HG03575 (cell line): ENCODE measurements around the gene SOX10.

Experiments used
- ATAC-seq: cut with Tn5 transposase; IDR thresholded peaks from one replicate; pipeline ENCODE4 v1.9.1; 2021; ENCODE audit not compliant: unreplicated experiment, insufficient number of reproducible peaks, low FRiP score; ENCODE audit errors: extremely low read depth

SOX10 gene

GRCh38 chr22:37983860-37984791 lies at the start of gene SOX10:
Gene SOX10 (minus strand): TSS chr22:37984555. CDS start chr22:37983784, 771 bp downstream.
- ATAC-seq = no peak

- no peak for ATAC-seq
Measured at GRCh38 chr22:38033522-38034277, 49.3 kb upstream of the SOX10 start.

DNA sequence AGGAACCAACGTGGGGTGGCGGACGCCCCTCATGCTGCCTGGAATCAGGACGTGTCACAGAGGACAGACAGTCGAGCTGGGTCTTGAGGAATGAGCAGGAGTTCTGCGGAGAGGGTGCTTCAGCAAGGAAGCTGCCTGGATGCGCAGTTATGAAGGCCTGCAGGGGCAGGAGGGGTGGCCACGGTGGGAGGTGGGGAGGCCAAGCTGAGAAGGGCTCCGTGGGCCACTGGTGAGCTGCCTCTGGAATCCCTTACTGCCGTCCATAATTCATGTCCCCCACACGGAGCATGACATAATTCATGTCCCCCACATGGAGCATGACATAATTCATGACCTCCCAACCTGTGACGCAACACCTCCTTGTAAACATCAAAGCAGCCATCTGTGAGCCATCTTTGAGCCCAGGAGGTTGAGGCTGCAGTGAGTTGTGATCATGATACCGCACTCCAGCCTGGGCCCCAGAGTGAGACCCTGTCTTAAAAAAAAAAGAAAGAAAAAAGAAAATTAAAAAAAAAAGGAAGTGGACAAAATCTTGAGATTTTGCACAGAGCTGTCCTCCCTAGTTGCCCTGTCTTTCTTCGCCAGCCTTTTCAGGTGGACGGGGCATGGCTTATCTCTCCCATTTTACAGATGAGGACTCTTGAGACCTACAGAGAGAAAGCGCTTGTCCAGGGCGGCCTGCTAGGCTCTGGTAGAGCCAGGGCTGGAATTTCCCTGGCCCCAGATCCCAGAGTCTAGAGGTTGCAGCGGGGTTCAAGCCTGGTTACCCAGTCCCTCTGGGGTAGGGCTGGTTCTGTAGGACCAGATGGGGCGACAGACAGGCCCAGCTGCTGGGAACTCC lies 48.5 kb upstream of the SOX10 start:
- ATAC-seq = no peak

DNA sequence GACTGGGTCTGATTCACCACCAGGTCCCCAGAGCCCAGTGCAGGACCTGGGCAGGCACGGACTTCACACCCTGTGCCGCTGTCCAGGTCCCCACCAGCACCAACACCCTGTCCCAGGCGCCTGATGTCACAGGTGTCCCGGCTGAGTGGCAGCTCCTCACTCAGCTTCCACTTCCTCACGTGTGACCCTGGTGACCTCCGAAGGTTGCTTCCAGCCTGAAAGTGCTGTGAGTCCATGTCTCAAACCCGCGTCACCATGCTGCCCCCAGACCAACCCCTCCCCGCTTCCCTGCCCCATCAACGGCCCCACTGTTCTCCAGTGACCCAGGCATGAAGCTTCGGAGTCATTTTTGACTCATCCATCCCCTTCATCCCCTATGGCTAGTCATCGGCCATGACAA lies 47.1 kb upstream of the SOX10 start:
- ATAC-seq = no peak

DNA sequence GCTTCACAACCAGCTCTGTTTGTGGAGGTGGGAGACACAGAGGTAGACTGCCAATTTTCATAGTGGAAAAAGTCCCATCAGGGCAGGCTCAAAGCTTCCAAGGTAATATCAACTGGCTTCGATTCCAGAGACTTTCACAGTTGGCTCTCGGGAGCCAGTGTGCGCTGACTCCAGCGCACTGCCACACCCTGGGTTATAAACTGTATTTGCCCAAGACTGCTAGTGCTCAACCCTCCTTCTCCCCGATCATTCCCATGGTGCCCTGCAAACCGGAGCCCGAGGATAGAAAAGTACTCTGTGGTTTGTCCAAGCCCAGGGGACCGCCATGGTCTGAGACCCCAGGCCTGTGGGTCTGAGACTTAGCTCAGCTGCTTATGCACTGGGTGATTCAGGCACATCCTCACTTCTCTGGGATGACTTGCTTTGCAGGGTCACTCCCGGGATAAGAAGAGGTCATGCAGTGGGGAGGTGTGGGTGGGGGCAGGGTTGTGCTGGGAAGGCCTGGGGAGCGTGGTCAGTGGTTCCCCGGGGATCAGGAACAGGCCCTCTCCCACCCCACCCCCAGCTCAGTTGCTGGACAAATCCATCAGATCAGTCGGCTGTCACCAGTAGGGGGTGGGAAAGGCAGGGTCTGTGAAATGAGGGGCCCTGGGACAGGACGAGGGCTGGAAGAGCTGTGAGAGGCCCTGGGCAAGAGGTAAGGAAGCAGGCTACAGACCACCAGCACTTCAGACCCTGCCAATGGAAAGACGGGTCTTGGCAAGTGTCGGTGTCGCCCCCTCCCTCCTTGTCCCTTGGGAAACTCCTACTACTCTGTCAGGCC lies 46.2 kb upstream of the SOX10 start:
- ATAC-seq = no peak

GRCh38 chr22:38029901-38030300 lies 45.5 kb upstream of the SOX10 start:
- no peak for ATAC-seq

- no peak for ATAC-seq
Measured at GRCh38 chr22:38029370-38029769, 45.0 kb upstream of the SOX10 start.

DNA sequence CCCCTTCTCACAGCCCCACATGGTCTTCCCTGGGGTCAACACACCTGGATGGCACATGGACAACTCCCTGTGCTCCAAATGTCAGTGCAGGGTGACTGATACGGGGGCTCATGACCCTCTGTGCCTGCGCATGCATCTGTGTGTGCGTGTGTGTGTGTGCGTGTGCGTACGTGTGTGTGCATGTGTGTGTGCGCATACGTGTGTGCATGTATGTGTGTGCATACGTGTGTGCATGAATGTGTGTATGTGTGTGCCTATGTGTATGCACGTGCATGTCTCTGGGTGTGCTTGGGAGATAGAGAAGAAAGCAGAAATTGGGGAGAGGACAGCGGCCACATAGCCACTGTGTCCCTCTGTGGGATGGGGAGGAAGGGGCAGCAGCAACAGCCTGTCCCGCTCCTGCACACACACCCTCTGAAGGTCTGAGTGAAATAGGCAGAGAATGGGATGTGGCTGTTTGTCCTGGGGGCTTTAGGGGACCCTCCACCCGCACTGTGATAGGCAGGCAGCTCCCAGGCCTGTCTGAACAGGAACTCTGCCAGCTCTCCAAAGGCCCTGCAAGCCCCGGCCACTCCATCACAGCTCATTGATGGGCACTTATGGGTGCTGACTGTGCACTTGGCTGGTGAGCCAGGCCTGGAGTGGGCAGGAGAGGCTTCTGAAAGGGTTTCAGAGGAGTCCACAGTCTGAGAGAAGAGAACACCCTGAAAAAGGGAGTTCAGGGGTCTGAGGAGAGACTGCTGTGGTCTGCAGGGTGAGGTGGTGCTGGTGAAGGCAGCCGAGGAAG lies 44.2 kb upstream of the SOX10 start:
- no peak for ATAC-seq

- no peak for ATAC-seq
Measured at GRCh38 chr22:38027487-38027886, 43.1 kb upstream of the SOX10 start.

- no peak for ATAC-seq
Measured at GRCh38 chr22:38026130-38027111, 42.1 kb upstream of the SOX10 start.

DNA sequence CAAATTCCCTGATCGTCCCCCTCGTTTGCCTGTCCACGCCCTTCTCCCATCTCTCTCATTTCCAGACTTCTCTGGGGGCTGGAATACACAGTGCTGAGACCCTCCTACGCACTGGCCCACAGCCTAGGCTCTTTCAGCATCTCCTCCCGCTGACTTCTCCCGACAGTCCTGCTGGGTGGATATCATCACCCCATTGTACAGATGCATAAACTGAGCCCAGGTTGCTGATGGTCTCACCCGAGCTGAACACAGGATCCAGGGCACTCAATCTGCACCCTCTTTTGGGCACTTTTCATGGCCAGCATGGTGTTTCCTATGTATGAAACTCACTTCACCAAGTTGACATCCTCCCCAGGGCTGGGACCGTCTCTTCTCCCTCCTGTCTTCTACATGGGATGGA lies 41.2 kb upstream of the SOX10 start:
- no peak for ATAC-seq

DNA sequence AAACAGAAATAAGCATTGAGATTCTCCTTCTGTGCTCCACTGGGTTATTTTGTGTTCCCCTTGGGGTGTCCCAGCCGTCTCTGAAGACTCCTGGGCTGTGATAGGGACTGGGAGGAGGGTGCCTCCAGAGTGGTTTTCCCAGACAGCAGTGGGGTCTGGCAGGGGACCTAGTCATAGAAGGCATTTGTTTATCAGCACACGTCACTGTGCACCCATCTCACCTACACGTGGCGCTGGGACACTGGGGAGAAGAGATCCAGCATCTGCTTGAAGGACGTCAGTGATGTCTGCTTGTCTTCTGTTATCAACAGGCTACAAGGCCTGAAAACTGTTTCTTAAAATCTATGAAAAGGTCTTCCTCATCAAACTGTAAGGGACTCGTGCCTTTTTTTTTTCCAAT lies 38.7 kb upstream of the SOX10 start:
- ATAC-seq = no peak

- no peak for ATAC-seq
Measured at GRCh38 chr22:38021206-38021605, 36.9 kb upstream of the SOX10 start.

DNA sequence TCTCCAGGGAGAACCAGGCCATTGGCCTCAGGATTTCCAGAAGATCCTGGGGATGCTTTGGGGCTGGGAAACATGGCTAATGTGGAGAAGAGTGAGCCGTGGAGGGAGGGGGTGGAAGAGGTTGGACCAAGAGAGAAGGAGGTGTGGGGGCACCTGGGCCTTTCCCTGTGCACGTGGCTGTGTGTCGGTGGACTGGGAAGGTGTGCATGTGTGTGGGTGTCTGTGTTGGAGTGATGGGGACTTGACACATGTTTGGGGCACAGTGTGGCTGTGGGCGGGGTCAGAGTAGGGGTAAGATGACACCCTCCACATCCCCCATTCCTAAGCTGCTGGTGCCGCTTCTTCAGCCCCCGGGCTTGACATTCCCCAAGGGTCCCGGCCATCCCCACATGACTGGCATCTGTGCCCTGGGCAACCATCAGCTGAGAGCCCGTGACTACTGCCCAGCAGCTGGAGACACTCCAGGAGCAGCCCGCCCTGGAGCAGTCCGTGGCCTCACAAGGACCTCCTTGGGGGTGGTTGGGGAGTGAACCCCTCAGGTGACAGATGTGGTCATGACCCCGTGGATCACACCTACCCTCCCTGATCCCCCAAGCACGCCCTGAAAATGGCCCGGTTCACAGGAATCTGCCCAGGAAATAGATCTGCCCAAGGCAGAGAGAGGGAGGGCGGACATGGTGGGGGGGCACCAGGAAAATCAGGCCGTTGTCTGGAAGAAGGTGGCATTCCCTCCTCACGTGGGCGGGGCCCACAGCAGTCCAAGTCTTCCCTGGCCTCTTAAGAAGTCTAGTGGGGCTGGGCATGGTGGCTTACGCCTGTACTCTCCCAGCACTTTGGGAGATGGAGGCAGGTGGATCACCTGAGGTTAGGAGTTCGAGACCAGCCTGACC lies 34.8 kb upstream of the SOX10 start:
- no peak for ATAC-seq

DNA sequence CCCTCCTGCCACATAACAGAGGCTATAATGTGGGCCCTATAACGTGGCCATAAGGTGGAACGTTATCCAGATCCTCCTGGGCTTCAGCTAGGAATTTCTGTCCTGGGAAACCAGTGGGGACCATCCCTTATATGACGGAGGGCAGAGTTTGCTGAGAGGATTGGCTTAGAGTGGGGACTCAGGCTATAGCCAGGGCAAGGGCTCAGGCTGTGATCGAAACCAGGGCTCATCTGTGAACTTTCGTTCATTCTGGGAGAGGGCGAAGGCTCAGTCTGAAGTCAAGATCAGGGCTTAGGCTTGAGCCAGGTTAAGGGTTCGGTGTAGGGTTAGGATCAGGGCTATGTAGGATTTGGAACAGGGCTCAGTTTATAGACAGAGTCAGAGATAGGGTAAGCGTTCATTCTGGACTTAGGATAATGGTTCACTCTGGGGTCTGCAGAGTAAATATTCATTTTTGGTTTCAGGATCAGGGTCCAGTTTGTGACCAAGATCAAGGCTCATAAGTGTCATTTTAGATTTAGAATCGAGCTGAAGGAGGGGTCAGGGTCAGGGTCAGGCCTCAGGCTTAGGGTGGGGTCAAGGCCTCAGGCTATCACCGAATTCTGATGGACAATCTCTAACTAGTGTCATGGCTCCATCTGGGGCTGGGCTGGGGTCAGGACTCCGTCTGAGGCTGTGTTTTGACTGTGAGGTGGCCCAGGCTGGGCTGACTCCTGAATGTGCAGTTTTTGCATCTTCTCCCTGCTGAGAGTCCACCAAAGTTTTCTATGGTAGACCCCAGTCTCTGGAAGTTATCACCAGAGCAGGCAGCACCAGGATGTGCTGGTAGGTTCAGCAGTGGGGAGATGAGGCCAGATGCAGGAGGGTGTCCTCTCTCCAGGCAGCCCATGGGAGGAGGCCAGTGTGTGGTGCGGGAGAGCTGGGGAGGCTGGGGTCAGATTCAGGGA lies 33.9 kb upstream of the SOX10 start:
- ATAC-seq = no peak
